ENCODE measurements around the gene CTXN1.

Gene CTXN1

GRCh38 chr19:7913652-7914051, 12.3 kb downstream of the CTXN1 start:
- H4K20me1 ChIP-seq (ENCODE audit: insufficient read depth, low read length, poor library complexity, severe bottlenecking) = peaks cover 4% of the 10 kb centered on the region
- H3K9me3 ChIP-seq (ENCODE audit: insufficient read depth, low read depth, low read length) = no peaks in the 10 kb centered on the region
- no peaks in the 10 kb centered on the region for H3F3A ChIP-seq (ENCODE audit: low read depth)
- H3K9ac ChIP-seq (ENCODE audit: low read depth, low read length, poor library complexity, severe bottlenecking) = no peak overlapping the region
- H3K27me3 ChIP-seq (ENCODE audit: insufficient read depth, low read length, poor library complexity, severe bottlenecking) = no peaks in the 10 kb centered on the region
- H3K9me2 ChIP-seq (replicated peaks; ENCODE audit: low read depth, low read length) = no peaks in the 10 kb centered on the region
- peaks cover 1% of the 10 kb centered on the region; the same call in 1 of the 2 replicates for H3K79me2 ChIP-seq (ENCODE audit: insufficient read depth, low read length)
- no peak overlapping the region for H3K4me2 ChIP-seq (ENCODE audit: low read depth, low read length, poor library complexity, severe bottlenecking)
- TF ChIP-seq CTCF (conservative IDR thresholded peaks at IDR 0.05; ENCODE audit: low read length) (no peak), EZH2phosphoT487 (IDR thresholded peaks at IDR 0.05; ENCODE audit: borderline replicate concordance) (no peak)
- H2AFZ ChIP-seq (ENCODE audit: low read length) = no peak overlapping the region
- H3K36me3 ChIP-seq (ENCODE audit: insufficient read depth, low read length) = peaks cover 20% of the 10 kb centered on the region; the same call in 1 of the 2 replicates
- no peaks in the 10 kb centered on the region for H3K4me1 ChIP-seq (ENCODE audit: insufficient read depth, low read length, poor library complexity, severe bottlenecking)
- no peak overlapping the region for H3K4me3 ChIP-seq (ENCODE audit: low read length, poor library complexity, severe bottlenecking)

GRCh38 chr19:7912697-7913564, 13.0 kb downstream of the CTXN1 start:
- Histone ChIP-seq H2AFZ (ENCODE audit: low read length) (no peak overlapping the region), H3K9me2 (replicated peaks; ENCODE audit: low read depth, low read length) (no peaks in the 10 kb centered on the region), H3K9me3 (ENCODE audit: insufficient read depth, low read depth, low read length) (no peaks in the 10 kb centered on the region), H3K36me3 (ENCODE audit: insufficient read depth, low read length) (peaks cover 20% of the 10 kb centered on the region; the same call in 1 of the 2 replicates), H4K20me1 (ENCODE audit: insufficient read depth, low read length, poor library complexity, severe bottlenecking) (peaks cover 9% of the 10 kb centered on the region), H3K4me2 (ENCODE audit: low read depth, low read length, poor library complexity, severe bottlenecking) (no peak overlapping the region), H3F3A (ENCODE audit: low read depth) (no peaks in the 10 kb centered on the region), H3K4me3 (ENCODE audit: low read length, poor library complexity, severe bottlenecking) (no peak overlapping the region), H3K27me3 (ENCODE audit: insufficient read depth, low read length, poor library complexity, severe bottlenecking) (no peaks in the 10 kb centered on the region), H3K4me1 (ENCODE audit: insufficient read depth, low read length, poor library complexity, severe bottlenecking) (no peaks in the 10 kb centered on the region), H3K79me2 (ENCODE audit: insufficient read depth, low read length) (peaks cover 8% of the 10 kb centered on the region; the same call in 1 of the 2 replicates), H3K9ac (ENCODE audit: low read depth, low read length, poor library complexity, severe bottlenecking) (no peak overlapping the region)
- TF ChIP-seq CTCF (conservative IDR thresholded peaks at IDR 0.05; ENCODE audit: low read length) (no peak), EZH2phosphoT487 (IDR thresholded peaks at IDR 0.05; ENCODE audit: borderline replicate concordance) (no peak)

- H3K4me1 ChIP-seq (ENCODE audit: insufficient read depth, low read length, poor library complexity, severe bottlenecking) = no peaks in the 10 kb centered on the region
- no peak overlapping the region for H3K4me3 ChIP-seq (ENCODE audit: low read length, poor library complexity, severe bottlenecking)
- no peaks in the 10 kb centered on the region for H3K9me3 ChIP-seq (ENCODE audit: insufficient read depth, low read depth, low read length)
- H2AFZ ChIP-seq (ENCODE audit: low read length) = no peak overlapping the region
- no peak for TF ChIP-seq EZH2phosphoT487 (IDR thresholded peaks at IDR 0.05; ENCODE audit: borderline replicate concordance)
- peaks cover 20% of the 10 kb centered on the region; the same call in 1 of the 2 replicates for H3K36me3 ChIP-seq (ENCODE audit: insufficient read depth, low read length)
- H3K27me3 ChIP-seq (ENCODE audit: insufficient read depth, low read length, poor library complexity, severe bottlenecking) = no peaks in the 10 kb centered on the region
- peaks cover 15% of the 10 kb centered on the region; the same call in 1 of the 2 replicates for H3K79me2 ChIP-seq (ENCODE audit: insufficient read depth, low read length)
- no peak overlapping the region for H3K9ac ChIP-seq (ENCODE audit: low read depth, low read length, poor library complexity, severe bottlenecking)
- no peaks in the 10 kb centered on the region for H3K9me2 ChIP-seq (replicated peaks; ENCODE audit: low read depth, low read length)
- no peaks in the 10 kb centered on the region for H3F3A ChIP-seq (ENCODE audit: low read depth)
- no peak overlapping the region for H3K4me2 ChIP-seq (ENCODE audit: low read depth, low read length, poor library complexity, severe bottlenecking)
- H4K20me1 ChIP-seq (ENCODE audit: insufficient read depth, low read length, poor library complexity, severe bottlenecking) = peaks cover 12% of the 10 kb centered on the region
Measured at GRCh38 chr19:7912144-7912696, 13.7 kb downstream of the CTXN1 start.

All from Loucy (cell line).